SU-DHL-6 (cell line): ENCODE measurements around the gene TP63.
"Not testable (repeated sequence)": the region's sequence is repeated elsewhere in the genome, so short reads cannot be mapped to it uniquely, and the experiment has no call there.

Experiments used
- H2AFZ ChIP-seq: fragments of 200-600 bp; sonication (generic); 2 replicates; pipeline ENCODE4 v1.6.1; 2014; ENCODE audit warnings: low read depth, mild to moderate bottlenecking, moderate library complexity, mixed read lengths, antibody characterized with exemption, low read length; ENCODE audit not compliant: severe bottlenecking
- H3F3A ChIP-seq: fragments of 200-600 bp; shearing (Covaris generic); 2 replicates; pipeline ENCODE4 v1.6.0; 2016; ENCODE audit warnings: antibody characterized with exemption, mild to moderate bottlenecking; ENCODE audit not compliant: insufficient read depth
- H3K27ac ChIP-seq: fragments of 200-600 bp; sonication (generic); 2 replicates; pipeline ENCODE4 v1.5.1; 2016; ENCODE audit warnings: low read depth, mild to moderate bottlenecking, low read length, moderate library complexity, mixed read lengths
- H3K27me3 ChIP-seq: fragments of 200-600 bp; sonication (generic), shearing (Covaris generic); 2 replicates; pipeline ENCODE4 v1.6.0; 2014; ENCODE audit warnings: mild to moderate bottlenecking, low read length
- H3K36me3 ChIP-seq: fragments of 200-600 bp; sonication (generic); 2 replicates; pipeline ENCODE4 v1.6.1; 2014; ENCODE audit warnings: mild to moderate bottlenecking, low read length, mixed read lengths
- H3K4me2 ChIP-seq: fragments of 300-600, 200-600 bp; shearing (Covaris generic), sonication (generic); 2 replicates; pipeline ENCODE4 v1.6.0; 2014; ENCODE audit warnings: low read length, low read depth, mild to moderate bottlenecking; ENCODE audit not compliant: poor library complexity, severe bottlenecking
- H3K4me3 ChIP-seq: fragments of 200-600 bp; sonication (generic); 2 replicates; pipeline ENCODE4 v1.5.1; 2014; ENCODE audit warnings: antibody characterized with exemption, low read length, mild to moderate bottlenecking, mixed read lengths; ENCODE audit not compliant: insufficient read depth, poor library complexity, severe bottlenecking
- H3K79me2 ChIP-seq: fragments of 200-600 bp; sonication (generic); 2 replicates; pipeline ENCODE4 v1.6.1; 2014; ENCODE audit warnings: mild to moderate bottlenecking, low read length, moderate library complexity; ENCODE audit not compliant: insufficient read depth
- H3K9ac ChIP-seq: fragments of 200-600 bp; sonication (generic); 2 replicates; pipeline ENCODE4 v1.7.0; 2014; ENCODE audit warnings: mild to moderate bottlenecking, low read length
- H3K9me2 ChIP-seq: fragments of 200-600 bp; sonication (generic); replicated peaks from 2 replicates; pipeline ENCODE4 v1.6.1; 2014; ENCODE audit warnings: low read length; ENCODE audit not compliant: insufficient read depth
- H3K9me3 ChIP-seq: fragments of 200-600 bp; sonication (generic); 2 replicates; pipeline ENCODE4 v1.6.1; 2014; ENCODE audit warnings: low read length, mixed read lengths; ENCODE audit not compliant: insufficient read depth
- H4K20me1 ChIP-seq: fragments of 200-600 bp; sonication (generic); 2 replicates; pipeline ENCODE4 v1.6.1; 2014; ENCODE audit warnings: low read depth, mild to moderate bottlenecking, antibody characterized with exemption, low read length, moderate library complexity, mixed read lengths
- EZH2phosphoT487 ChIP-seq: fragments of 200-600 bp; sonication (generic), shearing (Covaris generic); conservative IDR thresholded peaks from 2 replicates; pipeline ENCODE4 v1.6.1; 2018; ENCODE audit warnings: mild to moderate bottlenecking, antibody characterized with exemption, low read length, moderate library complexity, mixed read lengths
- TF ChIP-seq, protein P1 (sequence below): fragments of 200-600 bp; sonication (generic); IDR thresholded peaks from one replicate; pipeline ENCODE4 v1.5.1; 2017; ENCODE audit warnings: antibody characterized with exemption, mild to moderate bottlenecking, low read length, moderate library complexity; ENCODE audit not compliant: insufficient read depth, poor library complexity, severe bottlenecking

Gene TP63

DNA sequence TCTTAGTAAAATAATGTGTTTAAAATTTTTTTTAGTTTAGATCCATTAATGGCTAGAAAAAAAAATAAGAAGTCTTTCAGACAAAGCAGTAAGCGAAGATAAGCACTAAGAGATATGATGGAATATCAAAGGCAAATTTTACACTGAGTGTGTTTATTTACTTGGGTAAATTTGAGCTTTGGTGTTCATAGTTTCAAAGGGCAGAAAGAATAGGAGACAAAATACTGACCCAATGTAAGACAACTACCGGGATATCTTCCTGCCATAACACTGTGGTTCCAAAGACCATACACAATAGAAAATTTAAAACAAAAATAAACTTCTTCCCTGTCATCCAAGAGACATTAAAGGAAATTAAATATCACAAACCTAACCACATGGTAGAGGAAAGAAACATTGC, 25.5 kb upstream of the TP63 start:
- Histone ChIP-seq H3K9ac (no peak overlapping the region), H2AFZ (no peak overlapping the region), H3K79me2 (no peaks in the 10 kb centered on the region), H3K27me3 (no peaks in the 10 kb centered on the region), H4K20me1 (no peaks in the 10 kb centered on the region), H3K4me2 (no peak overlapping the region), H3K9me2 (no peaks in the 10 kb centered on the region), H3K27ac (no peak overlapping the region), H3F3A (no peaks in the 10 kb centered on the region), H3K9me3 (no peaks in the 10 kb centered on the region), H3K4me3 (no peak overlapping the region), H3K36me3 (no peaks in the 10 kb centered on the region)
- TF ChIP-seq EZH2phosphoT487 = no peak
- TF ChIP-seq, protein P1, sequence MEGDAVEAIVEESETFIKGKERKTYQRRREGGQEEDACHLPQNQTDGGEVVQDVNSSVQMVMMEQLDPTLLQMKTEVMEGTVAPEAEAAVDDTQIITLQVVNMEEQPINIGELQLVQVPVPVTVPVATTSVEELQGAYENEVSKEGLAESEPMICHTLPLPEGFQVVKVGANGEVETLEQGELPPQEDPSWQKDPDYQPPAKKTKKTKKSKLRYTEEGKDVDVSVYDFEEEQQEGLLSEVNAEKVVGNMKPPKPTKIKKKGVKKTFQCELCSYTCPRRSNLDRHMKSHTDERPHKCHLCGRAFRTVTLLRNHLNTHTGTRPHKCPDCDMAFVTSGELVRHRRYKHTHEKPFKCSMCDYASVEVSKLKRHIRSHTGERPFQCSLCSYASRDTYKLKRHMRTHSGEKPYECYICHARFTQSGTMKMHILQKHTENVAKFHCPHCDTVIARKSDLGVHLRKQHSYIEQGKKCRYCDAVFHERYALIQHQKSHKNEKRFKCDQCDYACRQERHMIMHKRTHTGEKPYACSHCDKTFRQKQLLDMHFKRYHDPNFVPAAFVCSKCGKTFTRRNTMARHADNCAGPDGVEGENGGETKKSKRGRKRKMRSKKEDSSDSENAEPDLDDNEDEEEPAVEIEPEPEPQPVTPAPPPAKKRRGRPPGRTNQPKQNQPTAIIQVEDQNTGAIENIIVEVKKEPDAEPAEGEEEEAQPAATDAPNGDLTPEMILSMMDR = no peak

DNA sequence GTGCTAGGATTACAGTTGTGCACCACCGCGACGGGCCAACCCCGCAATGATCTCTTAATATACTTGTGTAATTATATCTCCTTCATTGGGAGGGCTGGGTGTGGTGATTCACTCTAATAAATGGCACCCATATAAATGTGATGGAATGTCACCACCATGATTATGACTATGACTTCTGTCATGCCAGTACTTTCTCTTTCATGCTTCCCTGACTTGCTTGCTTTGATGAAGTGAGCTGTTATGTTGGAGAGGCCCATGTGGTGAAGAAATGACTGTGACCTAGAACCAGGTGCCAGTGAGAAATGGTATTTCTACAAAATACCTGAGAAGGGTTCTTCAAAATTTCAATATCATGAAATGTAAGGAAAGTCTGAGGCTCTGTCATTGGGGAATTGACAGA, 24.4 kb upstream of the TP63 start:
- Histone ChIP-seq H3K79me2 (no peaks in the 10 kb centered on the region), H4K20me1 (no peaks in the 10 kb centered on the region), H3K9me2 (no peaks in the 10 kb centered on the region), H3K4me2 (no peak overlapping the region), H3K9ac (no peak overlapping the region), H3F3A (no peaks in the 10 kb centered on the region), H3K9me3 (no peaks in the 10 kb centered on the region), H3K27ac (no peak overlapping the region), H2AFZ (no peak overlapping the region), H3K27me3 (no peaks in the 10 kb centered on the region), H3K36me3 (no peaks in the 10 kb centered on the region), H3K4me3 (no peak overlapping the region)
- TF ChIP-seq, protein P1 = no peak
- no peak for TF ChIP-seq EZH2phosphoT487

DNA sequence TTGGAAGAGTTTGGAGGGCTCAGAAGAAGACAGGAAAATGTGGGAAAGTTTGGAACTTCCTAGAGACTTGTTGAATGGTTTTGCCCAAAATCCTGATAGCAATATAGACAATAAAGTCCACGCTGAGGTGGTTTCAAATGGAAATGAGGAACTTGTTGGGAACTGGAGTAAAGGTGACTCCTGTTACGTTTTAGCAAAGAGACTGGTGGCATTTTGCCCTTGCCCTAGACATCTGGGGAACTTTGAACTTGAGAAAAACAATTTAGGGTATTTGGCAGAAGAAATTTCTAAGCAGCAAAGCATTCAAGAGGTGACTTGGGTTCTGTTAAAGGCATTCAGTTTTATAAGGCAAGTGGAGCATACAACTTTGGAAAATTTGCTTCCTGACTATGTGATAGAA, 18.5 kb upstream of the TP63 start:
- not testable (repeated sequence) for H3K9me3 ChIP-seq, H3K36me3 ChIP-seq, H3F3A ChIP-seq, H3K27me3 ChIP-seq, H3K4me2 ChIP-seq, H3K9ac ChIP-seq, H3K79me2 ChIP-seq, H3K9me2 ChIP-seq, H2AFZ ChIP-seq, H3K27ac ChIP-seq, H4K20me1 ChIP-seq, H3K4me3 ChIP-seq

DNA sequence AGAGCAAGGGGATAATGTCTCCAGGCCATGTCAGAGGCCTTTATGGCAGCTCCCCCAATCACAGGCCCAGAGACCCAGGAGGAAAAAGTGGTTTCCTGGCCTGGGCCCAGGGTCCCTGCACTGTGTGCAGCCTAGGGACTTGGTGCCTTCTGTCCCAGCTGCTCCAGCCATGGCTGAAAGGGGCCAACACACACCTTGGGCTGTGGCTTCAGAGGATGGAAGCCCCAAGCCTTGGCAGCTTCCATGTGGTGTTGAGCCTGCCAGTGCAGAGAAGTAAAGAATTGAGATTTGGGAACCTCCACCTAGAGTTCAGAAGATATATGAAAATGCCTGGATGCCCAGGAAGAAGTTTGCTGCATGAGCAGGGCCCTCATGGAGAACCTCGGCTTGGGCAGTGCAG, 18.1 kb upstream of the TP63 start:
- no peak overlapping the region for H2AFZ ChIP-seq
- H3K79me2 ChIP-seq = no peaks in the 10 kb centered on the region
- no peaks in the 10 kb centered on the region for H3F3A ChIP-seq
- H3K9ac ChIP-seq = no peak overlapping the region
- H3K36me3 ChIP-seq = no peaks in the 10 kb centered on the region
- no peaks in the 10 kb centered on the region for H3K9me2 ChIP-seq
- no peak overlapping the region for H3K4me2 ChIP-seq
- H3K9me3 ChIP-seq = no peaks in the 10 kb centered on the region
- H3K4me3 ChIP-seq = no peak overlapping the region
- no peaks in the 10 kb centered on the region for H3K27me3 ChIP-seq
- H3K27ac ChIP-seq = no peak overlapping the region
- H4K20me1 ChIP-seq = no peaks in the 10 kb centered on the region
- no peak for TF ChIP-seq EZH2phosphoT487
- TF ChIP-seq, protein P1 = no peak
